Kidney glomerular epithelial cell (primary cell): ENCODE data around the gene AHNAK2.

ENCODE experiments used
- DNase-seq: peaks from one replicate; lab custom pipeline; 2025; lab: John Stamatoyannopoulos, UW

Gene AHNAK2

GRCh38 chr14:104938960-104939359 is 39.2 kb downstream of the AHNAK2 start:
- DNase-seq = no peak

DNA sequence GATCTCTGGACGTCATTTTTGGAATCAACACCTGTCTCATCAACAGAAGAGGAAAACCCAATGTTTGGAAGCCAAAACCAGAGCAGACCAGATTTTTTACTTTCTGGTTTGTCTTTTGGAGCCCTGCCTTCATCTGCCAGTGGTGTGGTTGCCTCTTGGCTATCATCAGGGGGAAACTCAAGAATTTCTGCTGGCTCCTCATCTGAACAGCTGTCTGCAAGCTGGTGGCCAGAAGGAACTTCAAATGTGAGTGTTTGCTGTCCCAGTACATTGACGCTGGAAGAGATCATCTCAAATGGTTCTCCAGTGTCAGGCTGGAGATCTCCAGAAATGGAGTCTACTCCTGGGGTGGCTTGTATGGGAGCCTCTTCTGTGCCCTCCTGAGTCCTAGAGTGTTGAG is 39.7 kb downstream of the AHNAK2 start:
- DNase-seq = no peak

GRCh38 chr14:104937694-104938365 is 40.3 kb downstream of the AHNAK2 start:
- no peak for DNase-seq

GRCh38 chr14:104937161-104937560 is 41.0 kb downstream of the AHNAK2 start:
- no peak for DNase-seq

- no peak for DNase-seq
These were observed 41.6 kb downstream of the AHNAK2 start for GRCh38 chr14:104936361-104937155.

DNA sequence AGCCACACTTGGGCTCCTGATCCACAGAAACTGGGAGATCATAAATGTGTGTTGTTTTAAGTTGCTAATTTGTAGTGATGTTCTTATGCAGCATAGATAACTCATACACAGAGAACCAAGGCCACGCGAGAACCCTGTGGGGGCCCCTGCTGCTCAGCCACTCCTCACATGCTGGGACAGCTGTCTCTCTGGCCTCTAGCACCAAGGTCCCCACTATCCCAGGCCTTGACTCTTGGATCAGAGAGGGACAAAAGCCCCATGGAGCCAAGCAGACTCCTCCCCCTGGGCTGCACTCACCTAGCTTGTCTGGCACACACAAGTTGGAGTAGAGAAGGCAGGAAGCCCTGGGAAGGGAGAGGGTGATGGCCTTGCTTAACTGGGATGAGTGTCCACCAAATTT is 42.2 kb downstream of the AHNAK2 start:
- no peak for DNase-seq

DNA sequence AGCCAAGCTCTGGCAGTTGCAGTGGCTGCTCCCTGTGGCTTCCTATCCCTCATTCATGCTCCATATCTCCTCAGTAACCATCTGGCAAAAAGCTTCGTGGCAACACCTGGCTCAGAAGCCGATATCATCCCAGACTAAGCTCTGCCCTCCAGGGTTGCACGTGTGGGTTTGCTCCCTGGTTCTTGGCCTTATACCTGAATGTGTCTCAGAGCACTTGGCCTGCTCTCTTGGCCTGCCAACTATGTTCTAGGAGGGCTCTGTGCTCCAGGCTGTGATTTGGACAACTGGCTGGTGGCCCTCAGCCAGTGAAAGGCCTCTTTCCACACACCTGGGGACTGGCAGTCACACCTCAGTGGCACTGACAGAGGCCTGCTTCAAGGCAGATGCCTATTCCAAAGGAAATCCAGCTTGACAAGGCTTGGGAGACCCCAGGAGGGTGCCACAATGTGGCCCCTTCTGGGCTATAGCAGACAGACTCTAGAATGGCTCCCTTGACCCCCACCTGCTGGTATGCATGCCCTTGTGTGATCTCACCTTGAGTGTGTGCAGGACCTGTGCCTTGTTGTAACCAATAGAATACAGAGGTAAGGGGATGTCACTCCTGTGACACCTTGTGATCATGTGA is 43.0 kb downstream of the AHNAK2 start:
- DNase-seq = no peak

DNA sequence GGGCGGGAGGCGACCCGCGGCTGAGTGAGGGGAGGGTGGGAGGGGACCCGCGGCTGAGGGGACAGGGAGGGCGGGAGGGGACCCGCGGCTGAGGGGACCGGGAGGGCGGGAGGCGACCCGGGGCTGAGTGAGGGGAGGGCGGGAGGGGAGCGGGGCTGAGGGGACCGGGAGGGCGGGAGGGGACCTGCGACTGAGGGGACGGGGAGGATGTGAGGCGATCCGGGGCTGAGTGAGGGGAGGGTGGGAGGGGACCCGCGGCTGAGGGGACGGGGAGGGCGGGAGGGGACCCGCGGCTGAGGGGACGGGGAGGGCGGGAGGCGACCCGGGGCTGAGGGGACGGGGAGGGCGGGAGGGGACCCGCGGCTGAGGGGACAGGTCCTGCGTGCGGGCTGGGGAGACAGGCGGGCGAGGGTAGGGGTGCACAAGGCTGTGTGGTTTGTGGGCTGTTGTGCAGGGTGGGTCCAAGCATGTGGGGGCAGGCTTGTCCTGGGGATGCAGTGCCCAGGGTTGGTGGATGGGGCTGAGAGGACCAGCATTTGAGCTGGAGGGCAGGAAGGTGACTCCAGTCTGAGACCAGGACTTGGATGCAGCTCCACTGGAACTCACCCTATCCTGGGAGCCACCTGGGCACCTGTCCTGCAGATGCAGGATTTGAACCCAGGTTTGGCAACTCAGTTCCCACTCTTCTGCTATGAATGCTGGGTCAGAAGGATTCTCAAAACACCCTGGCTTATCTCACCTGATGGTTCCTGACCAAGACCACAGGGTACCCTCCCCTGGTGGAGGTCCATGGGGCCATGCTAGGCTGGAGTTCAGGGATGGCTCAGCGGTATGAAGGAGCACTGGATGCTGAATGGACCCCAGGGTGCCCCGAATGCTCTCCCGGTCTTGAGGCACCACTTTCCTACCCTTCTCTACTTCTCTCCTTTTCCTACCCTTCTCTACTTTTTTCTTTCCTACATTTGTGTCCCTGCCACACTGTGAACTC is 44.1 kb downstream of the AHNAK2 start:
- DNase-seq = no peak

DNA sequence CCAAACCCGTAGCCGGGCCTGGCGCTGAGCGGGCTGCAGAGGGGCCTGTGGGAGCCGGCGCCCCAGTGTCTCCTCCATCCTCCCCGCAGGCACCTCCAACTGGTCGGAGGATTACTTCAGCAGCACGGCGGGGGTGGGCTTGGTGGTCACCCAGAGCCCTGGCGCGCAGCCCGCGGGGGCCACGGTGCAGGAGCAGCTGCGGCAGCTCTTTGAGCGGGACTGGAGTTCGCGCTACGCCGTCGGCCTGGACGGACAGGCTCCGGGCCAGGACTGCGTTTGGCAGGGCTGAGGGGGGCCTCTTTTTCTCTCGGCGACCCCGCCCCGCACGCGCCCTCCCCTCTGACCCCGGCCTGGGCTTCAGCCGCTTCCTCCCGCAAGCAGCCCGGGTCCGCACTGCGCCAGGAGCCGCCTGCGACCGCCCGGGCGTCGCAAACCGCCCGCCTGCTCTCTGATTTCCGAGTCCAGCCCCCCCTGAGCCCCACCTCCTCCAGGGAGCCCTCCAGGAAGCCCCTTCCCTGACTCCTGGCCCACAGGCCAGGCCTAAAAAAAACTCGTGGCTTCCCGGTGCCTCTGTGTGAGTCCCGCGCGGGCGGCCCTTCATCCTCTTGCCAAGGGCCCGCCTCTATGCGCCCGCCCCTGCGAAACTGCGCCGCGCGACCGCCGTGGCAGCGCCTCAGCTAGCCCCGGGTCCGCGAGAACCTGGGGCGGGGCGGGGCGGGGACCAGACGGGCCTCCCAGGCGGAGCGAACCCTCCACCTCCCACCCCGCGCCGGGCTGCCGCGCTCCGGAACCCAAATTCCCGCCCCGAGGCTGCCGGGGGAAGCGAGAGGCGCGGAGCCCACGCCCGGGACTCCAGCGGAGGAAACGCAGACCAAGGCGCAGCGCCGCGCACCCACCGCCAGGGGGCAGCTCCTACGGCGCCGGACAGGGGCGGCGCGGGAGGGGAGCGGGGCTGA is 45.2 kb downstream of the AHNAK2 start:
- DNase-seq = peak; percentile 26

GRCh38 chr14:104931771-104932675 is 46.2 kb downstream of the AHNAK2 start:
- DNase-seq = no peak

- no peak for DNase-seq
These were observed 46.8 kb downstream of the AHNAK2 start for GRCh38 chr14:104931304-104931770.

- DNase-seq = no peak
These were observed 47.5 kb downstream of the AHNAK2 start for GRCh38 chr14:104930526-104931303.

- DNase-seq = no peak
These were observed 48.6 kb downstream of the AHNAK2 start for GRCh38 chr14:104929268-104930230.

- DNase-seq = no peak
These were observed 49.6 kb downstream of the AHNAK2 start for GRCh38 chr14:104928391-104929133.

DNA sequence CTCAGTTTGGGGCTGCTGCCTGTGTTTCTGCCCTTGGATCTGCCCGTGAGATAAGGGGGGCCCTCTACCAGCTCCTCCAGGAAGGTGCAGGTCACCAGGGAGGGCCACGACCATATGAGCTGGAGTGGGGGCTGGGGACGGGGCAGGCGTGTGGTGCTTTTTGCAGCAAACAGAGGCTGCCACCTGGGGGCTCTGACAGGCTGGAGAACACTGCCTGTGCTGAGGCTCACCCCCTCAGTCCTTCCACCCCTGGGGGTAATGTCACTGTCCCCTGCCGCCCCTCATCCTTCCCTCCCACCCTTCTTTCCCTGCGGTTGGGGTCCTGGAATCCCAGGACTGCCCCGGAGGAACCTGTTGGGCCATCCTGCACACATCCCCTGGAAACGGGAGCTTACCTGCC is 50.3 kb downstream of the AHNAK2 start:
- no peak for DNase-seq

DNA sequence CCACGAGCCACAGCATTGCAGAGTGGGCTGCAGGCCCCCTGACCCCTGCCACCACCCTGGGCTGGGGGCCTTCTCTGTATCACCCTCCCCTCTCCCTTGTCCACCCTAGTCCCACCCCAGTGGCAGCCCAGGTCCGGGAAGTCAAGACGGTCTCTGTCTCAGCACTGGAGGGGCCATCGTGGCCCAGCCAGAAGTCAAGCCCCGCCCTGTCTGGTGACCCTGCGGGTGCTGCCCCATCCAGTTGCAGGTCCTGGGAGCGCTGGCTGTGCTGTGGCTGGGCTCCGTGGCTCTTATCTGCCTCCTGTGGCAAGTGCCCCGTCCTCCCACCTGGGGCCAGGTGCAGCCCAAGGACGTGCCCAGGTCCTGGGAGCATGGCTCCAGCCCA is 50.8 kb downstream of the AHNAK2 start:
- no peak for DNase-seq
